Measurements from ENCODE around the gene TMC4. TPM values are rescaled to one million over a fixed set of nuclear protein-coding genes. Genes with fewer than 3 reads are reported as not detected.

Gene TMC4
- polyA plus RNA-seq, 3 donors: 1.5 to 2.5 (median 2.1) TPM

GRCh38 chr19:54115109-54116063 lies 57.6 kb downstream of the TMC4 start, which contains the start of the genes PRPF31 and TFPT:
Gene PRPF31, plus strand, starts transcription at chr19:54115754. Its CDS starts 2,525 bp downstream, at chr19:54118279.
Gene TFPT, minus strand, starts transcription at chr19:54115657. Its CDS starts 388 bp downstream, at chr19:54115269.
- Histone ChIP-seq H3K4me3 (replicated peaks in 1 of 3; ENCODE audit: low read depth in 2 of 3, low read length in 3 of 3) (peak within 1 kb of the TSS; percentile 52 to 94 (median 83)), H4K20me1 (ENCODE audit: insufficient read depth, low read length) (peaks cover 28% of the 10 kb centered on the region), H2AFZ (ENCODE audit: insufficient read depth, low read depth, low read length, poor library complexity, severe bottlenecking) (peak within 1 kb of the TSS; percentile 94), H3K4me1 (ENCODE audit: control insufficient read depth in 1 of 2, insufficient read depth in 2 of 2, low read length in 2 of 2) (peaks cover 19 to 27% of the 10 kb centered on the region in 2 donors), H3K36me3 (replicated peaks in 1 of 2; ENCODE audit: control insufficient read depth in 1 of 2, insufficient read depth in 2 of 2, low read length in 2 of 2) (peaks cover 22 to 40% of the 10 kb centered on the region in 2 donors), H3K27me3 (ENCODE audit: control insufficient read depth in 2 of 2, insufficient read depth in 2 of 2, low read length in 2 of 2) (no peaks in the 10 kb centered on the region), H3K4me2 (replicated peaks; ENCODE audit: extremely low read depth, low read length, poor library complexity, severe bottlenecking) (peak within 1 kb of the TSS; percentile 87), H3K9me3 (replicated peaks in 1 of 2; ENCODE audit: control insufficient read depth in 1 of 2, insufficient read depth in 1 of 2, low read length in 2 of 2) (no peaks in the 10 kb centered on the region), H3K79me2 (ENCODE audit: insufficient read depth, low read length) (peaks cover 44% of the 10 kb centered on the region), H3K27ac (ENCODE audit: low read depth in 1 of 2, low read length in 2 of 2) (peak within 1 kb of the TSS; percentile 70 to 84), H3K9ac (ENCODE audit: insufficient read depth, low read length, poor library complexity, severe bottlenecking) (peak within 1 kb of the TSS; percentile 71)
- intact Hi-C loops (cut with micrococcal nuclease): loop anchor here (1.0 to 2.0 kb wide), 2 partner anchors 12 to 13 kb away; partner anchors contain the start of gene NDUFA3 (in 1 of the 2)
- DNase-seq: peak; percentile 97 to 98 (median 98)
- Mint-ChIP-seq H3K36me3 (peaks cover 33 to 54% of the 10 kb centered on the region in 2 donors), H3K27ac (peak within 1 kb of the TSS; percentile 94 to 98 (median 98)), H3K4me3 (peak within 1 kb of the TSS; percentile 90 to 98), H3K27me3 (ENCODE audit: low read depth in 3 of 3) (peaks cover 0 to 3% (median 0%) of the 10 kb centered on the region in 3 donors), H3K4me1 (peaks cover 29% of the 10 kb centered on the region), H3K9me3 (no peaks in the 10 kb centered on the region)
- TF ChIP-seq CTCF (IDR thresholded peaks at IDR 0.05): no peak
- WGBS (ENCODE audit: insufficient coverage): under 1% methylated on average over 48 of the region's 60 CpGs

Measured in CD14-positive monocyte (primary cell).